Neuron (in vitro differentiated cells): ENCODE data around the gene SEPTIN7.
A peak's percentile ranks its signal among the peaks of the same experiment; 100 is the strongest.

Experiments used
- H2AFZ ChIP-seq: one replicate; pipeline ENCODE4 v1.6.1; 2013; ENCODE audit warnings: low read depth, mild to moderate bottlenecking, inconsistent platforms, low read length, moderate library complexity
- H3K27me3 ChIP-seq: one replicate; pipeline ENCODE4 v1.6.1; 2013; ENCODE audit warnings: low read length; ENCODE audit not compliant: insufficient read depth
- H3K36me3 ChIP-seq: one replicate; pipeline ENCODE4 v1.6.1; 2013; ENCODE audit warnings: low read length; ENCODE audit not compliant: insufficient read depth
- H3K4me1 ChIP-seq: one replicate; pipeline ENCODE4 v1.6.1; 2013; ENCODE audit warnings: low read length; ENCODE audit not compliant: insufficient read depth
- H3K4me3 ChIP-seq: 2 replicates; pipeline ENCODE4 v1.5.1; 2013; ENCODE audit warnings: mild to moderate bottlenecking, low read length, moderate library complexity
- H3K9me3 ChIP-seq: one replicate; pipeline ENCODE4 v1.6.1; 2013; ENCODE audit warnings: low read length

SEPTIN7 gene

DNA sequence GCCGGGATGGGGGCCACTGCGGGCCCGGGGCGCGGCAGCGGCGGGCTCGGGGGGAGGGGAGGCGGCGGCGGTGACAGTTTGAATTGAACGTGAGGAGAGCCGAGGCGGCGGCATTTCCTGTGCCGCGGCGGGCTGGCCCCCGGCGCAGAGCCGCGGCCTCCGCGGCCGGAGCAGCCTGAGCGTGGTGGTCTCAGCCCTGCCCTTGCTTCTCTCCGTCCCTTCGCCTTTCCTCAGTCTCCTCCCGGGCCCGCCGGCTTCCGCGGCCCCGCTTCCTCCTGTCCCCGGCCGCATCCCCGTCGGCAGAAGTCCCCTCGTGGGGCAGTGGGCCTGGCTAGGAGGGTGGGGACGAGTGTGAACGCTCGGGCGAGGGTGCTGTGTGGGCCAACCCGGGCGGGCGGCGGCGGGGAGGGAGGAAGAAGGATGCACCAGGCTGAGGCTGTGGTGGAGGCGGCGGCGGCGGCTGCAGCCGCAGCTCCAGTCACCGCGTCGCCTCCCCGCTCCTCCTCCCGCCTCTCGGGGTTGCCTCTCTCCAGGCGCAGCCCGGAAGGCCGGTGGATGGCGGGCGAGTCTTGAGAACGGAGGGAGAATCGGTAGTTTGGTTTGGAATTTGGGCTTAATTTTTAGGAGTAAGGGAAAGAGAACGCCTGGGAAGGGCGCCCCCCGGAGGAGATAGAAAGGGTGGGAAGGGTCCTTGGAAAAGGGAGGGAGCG, 690 bp downstream of the SEPTIN7 start:
- H3K27me3 ChIP-seq = no peaks in the 10 kb centered on the region
- peaks cover 7% of the 10 kb centered on the region for H3K4me1 ChIP-seq
- no peaks in the 10 kb centered on the region for H3K36me3 ChIP-seq
- peak overlapping the region; percentile 90 for H3K4me3 ChIP-seq
- H3K9me3 ChIP-seq = no peaks in the 10 kb centered on the region
- peak overlapping the region; percentile 74 for H2AFZ ChIP-seq

DNA sequence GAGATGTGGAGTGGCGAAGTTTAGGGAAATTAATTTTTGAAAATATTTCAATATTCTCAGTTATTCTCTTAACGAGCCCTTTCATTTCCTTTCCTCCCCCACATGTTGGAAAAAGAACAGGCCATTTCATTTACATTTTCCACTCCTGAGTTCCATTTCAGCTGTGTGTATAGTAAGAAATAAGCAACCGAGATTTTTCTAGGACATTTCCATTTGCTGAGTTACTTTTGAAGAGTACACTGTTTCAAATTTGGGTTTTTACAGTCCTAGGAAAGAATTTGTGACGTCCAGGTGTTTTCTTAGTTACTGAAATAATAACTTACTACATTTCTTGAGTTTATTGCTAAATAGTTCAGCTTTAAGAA, 1.2 kb downstream of the SEPTIN7 start:
- H3K9me3 ChIP-seq = no peaks in the 10 kb centered on the region
- H3K36me3 ChIP-seq = no peaks in the 10 kb centered on the region
- H2AFZ ChIP-seq = peak overlapping the region; percentile 74
- peak overlapping the region; percentile 90 for H3K4me3 ChIP-seq
- peaks cover 7% of the 10 kb centered on the region for H3K4me1 ChIP-seq
- no peaks in the 10 kb centered on the region for H3K27me3 ChIP-seq

DNA sequence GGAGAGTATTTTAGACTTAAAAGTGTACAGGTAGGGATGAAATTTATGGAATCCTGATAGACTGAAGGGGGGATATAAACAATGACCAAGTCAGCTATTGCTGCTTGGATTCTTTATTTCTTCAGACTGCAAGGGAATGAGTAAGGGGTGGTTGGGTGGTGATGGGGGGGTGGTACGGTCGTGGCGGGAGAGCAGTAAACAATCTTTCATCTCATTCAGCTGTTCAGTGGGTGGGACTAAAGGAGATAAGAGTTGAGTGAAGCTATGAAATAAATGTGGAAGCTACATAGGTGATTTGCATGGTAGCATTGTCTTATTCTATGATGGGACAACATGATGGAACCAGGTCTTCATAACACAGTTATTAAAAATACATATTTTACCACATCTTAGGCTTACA, 1.8 kb downstream of the SEPTIN7 start:
- peaks cover 7% of the 10 kb centered on the region for H3K4me1 ChIP-seq
- peak overlapping the region; percentile 90 for H3K4me3 ChIP-seq
- H2AFZ ChIP-seq = no peak overlapping the region
- H3K36me3 ChIP-seq = no peaks in the 10 kb centered on the region
- no peaks in the 10 kb centered on the region for H3K27me3 ChIP-seq
- no peaks in the 10 kb centered on the region for H3K9me3 ChIP-seq

DNA sequence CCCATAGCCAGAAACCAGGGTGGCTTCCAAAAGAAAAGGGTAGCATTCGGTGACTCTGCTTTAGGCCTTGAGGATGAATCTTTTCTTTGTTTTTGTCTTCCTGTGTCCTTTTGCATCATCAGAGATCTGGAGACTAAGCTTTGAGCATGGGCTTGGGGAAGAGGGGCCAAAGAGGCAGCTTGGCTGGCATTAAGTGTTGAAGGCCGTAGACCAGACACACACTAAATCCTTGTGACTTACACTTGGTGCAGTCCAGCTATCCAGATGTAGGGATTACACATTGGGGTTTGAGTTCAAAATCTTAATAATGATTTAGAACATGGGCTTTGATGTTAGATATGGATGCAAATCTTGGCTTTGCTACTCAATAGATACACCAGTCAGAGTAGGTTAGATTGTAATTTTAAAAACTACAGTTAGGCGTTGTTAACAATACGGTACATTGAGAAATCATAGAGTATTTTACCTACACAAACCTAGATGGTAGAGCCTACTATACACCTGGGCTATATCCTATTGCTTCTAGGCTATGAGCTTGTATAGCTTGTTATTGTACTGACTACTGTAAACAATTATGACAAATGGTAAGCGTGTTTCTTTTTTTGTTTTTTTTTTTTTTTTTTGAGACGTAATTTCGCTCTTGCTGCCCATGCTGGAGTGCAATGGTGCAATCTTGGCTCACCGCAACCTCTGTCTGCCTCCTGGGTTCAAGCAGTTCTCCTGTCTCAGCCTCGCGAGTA, 3.5 kb downstream of the SEPTIN7 start:
- Histone ChIP-seq H3K27me3 (no peaks in the 10 kb centered on the region), H3K4me3 (no peak overlapping the region), H3K4me1 (peaks cover 7% of the 10 kb centered on the region), H3K36me3 (no peaks in the 10 kb centered on the region), H2AFZ (no peak overlapping the region), H3K9me3 (no peaks in the 10 kb centered on the region)

DNA sequence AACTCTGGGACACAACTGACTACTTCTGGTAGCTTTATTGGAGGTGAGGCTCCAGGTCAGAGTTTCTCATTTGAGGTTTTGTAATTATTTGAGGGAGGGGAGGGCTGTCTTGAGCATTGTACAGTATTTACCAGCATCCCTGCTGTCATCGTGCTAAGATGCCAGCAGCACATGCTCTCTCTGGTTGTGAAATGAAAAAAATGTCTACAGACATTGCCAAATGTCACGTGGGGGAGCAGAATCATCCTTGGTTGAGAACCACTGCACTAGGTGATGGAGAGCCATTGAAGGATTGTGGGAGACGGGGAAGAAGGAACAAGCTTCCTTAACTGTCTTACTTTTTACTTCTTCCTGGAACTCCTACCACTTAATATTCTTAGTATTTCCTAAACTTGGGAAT, 5.0 kb downstream of the SEPTIN7 start:
- Histone ChIP-seq H3K27me3 (no peaks in the 10 kb centered on the region), H3K4me3 (no peak overlapping the region), H3K36me3 (no peaks in the 10 kb centered on the region), H3K9me3 (no peaks in the 10 kb centered on the region), H3K4me1 (peaks cover 7% of the 10 kb centered on the region), H2AFZ (no peak overlapping the region)

DNA sequence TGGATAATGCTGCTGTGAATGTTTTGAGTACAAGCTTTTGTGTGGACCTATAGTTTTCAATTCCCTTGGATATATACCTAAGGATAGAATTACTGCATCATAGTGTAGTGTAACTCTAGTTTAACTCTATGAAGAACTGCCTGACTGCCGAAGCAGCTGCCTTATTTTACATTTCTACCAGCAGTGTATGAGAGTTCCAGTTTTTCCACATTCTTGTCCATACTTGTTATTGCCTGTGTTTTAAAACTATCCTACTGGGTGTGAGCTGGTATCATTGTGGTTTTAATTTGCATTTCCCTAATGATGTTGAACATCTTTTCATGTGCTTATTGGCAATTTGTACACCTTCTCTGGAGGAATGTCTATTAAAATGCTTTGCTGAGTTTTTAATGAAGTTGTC, 15.7 kb downstream of the SEPTIN7 start:
- no peaks in the 10 kb centered on the region for H3K4me1 ChIP-seq
- no peak overlapping the region for H3K4me3 ChIP-seq
- H2AFZ ChIP-seq = no peak overlapping the region
- H3K36me3 ChIP-seq = no peaks in the 10 kb centered on the region
- no peaks in the 10 kb centered on the region for H3K27me3 ChIP-seq
- H3K9me3 ChIP-seq = peaks cover 2% of the 10 kb centered on the region

DNA sequence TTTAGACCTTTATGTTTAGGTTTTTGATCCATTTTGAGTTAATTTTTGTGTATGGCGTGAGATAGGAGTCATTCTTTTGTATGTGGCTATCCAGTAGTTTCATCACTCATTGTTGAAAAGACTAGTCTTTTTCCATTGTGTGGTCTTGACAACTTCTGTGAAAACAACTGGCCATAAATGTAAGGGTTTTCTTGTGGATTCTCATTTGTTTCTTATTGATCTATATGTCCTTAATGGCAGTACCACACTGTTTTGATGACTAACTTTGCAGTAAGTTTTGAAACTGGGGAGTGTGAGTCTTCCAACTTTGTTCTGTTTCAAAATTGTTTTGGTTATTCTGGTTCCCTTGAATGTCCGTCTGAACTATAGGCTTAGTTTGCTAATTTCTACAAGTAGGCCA, 16.3 kb downstream of the SEPTIN7 start:
- H3K27me3 ChIP-seq = no peaks in the 10 kb centered on the region
- H2AFZ ChIP-seq = no peak overlapping the region
- H3K9me3 ChIP-seq = peaks cover 2% of the 10 kb centered on the region
- no peak overlapping the region for H3K4me3 ChIP-seq
- H3K36me3 ChIP-seq = no peaks in the 10 kb centered on the region
- no peaks in the 10 kb centered on the region for H3K4me1 ChIP-seq

DNA sequence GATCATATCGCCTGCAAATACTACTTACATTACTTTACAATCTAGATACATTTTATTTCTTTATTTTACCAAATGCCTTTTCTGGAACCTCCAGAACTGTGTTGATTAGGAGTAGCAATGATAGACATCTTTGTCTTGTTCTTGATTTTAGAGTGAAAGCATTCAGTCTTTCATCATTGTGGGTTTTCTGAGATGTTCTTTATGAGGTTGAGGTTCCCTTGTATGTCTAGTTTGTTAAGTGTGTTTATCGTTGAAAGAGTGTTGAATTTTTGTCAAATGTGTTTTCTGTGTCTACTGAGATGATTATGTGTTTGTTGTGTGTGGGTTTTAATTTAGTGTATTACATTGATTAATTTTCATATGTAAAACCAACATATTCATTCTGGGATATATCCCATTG, 17.1 kb downstream of the SEPTIN7 start:
- no peaks in the 10 kb centered on the region for H3K36me3 ChIP-seq
- H3K4me3 ChIP-seq = no peak overlapping the region
- H3K4me1 ChIP-seq = no peaks in the 10 kb centered on the region
- no peaks in the 10 kb centered on the region for H3K27me3 ChIP-seq
- H3K9me3 ChIP-seq = peaks cover 4% of the 10 kb centered on the region
- H2AFZ ChIP-seq = no peak overlapping the region

DNA sequence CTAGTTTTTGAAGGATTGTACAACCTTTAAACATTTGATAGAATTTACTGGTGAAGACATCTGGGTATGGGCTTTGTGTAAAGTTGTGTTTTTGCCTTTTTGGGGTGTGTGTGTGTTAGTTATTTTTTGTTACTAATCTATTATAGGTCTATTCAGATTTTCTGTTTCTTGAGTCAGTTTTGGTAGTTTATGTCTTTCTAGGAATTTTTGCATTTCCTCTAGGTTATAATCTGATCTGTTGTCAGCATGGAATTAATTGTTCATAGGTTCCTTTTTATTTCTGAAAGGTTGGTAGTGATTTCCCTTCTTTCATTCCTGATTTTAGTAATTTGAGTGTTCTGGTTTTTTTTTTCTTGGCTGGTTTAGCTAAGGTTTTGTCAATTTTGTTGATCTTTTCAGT, 17.7 kb downstream of the SEPTIN7 start:
- H3K36me3 ChIP-seq = no peaks in the 10 kb centered on the region
- H3K9me3 ChIP-seq = peaks cover 4% of the 10 kb centered on the region
- no peaks in the 10 kb centered on the region for H3K4me1 ChIP-seq
- H3K27me3 ChIP-seq = no peaks in the 10 kb centered on the region
- no peak overlapping the region for H2AFZ ChIP-seq
- no peak overlapping the region for H3K4me3 ChIP-seq

DNA sequence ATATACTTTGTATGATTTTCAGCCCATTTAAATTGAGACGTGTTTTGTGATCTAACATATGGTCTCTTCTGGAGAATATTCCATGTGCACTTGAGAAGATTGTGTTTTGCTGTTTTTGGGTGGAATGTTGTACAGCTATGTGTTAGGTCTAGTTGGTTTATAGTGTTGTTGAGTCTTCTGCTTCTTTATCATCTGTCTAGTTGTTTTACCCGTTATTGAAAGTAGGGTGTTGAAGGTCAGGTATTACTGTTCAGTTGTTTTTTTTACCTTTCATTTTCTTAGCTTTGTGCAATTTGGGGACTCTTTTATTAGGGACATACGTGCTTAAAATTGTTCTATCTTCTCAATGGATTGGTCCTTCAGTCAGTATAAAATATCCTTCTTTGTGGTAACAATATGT, 18.5 kb downstream of the SEPTIN7 start:
- no peaks in the 10 kb centered on the region for H3K27me3 ChIP-seq
- peaks cover 4% of the 10 kb centered on the region for H3K9me3 ChIP-seq
- no peak overlapping the region for H2AFZ ChIP-seq
- H3K36me3 ChIP-seq = no peaks in the 10 kb centered on the region
- H3K4me1 ChIP-seq = no peaks in the 10 kb centered on the region
- H3K4me3 ChIP-seq = no peak overlapping the region

DNA sequence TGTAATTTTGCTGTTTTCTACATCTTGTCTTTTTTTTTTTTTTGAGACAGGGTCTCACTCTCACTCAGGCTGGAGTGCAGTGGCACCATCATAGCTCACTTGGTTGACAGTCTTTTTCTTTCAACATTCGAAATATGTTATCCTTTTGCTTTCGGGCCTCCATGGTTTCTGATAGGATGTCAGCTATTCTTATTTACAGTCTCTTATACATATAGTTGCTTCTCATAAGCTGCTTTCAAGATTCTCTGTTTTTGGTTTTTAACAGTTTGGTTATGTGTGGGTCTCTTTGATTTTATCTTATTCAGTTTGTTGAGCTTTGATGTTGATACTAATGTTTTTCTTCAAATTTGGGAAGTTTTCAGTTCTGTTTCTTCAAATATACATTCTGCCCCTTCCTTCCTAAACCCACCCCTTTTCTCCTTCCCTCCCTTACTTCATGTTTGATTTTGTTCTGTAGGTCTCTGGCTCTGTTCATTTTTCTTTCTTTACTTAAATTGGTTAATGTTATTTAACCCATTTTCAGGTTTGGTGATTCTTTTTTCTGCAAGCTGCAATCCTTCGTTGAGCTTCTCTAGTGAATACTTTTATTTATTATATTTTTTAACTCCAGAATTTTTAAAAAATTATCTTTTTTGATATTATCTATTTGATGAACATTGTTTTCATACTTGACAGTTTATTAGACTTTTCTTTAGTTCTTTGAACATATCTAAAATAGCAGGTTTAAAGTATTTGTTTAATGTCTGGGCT, 19.3 kb downstream of the SEPTIN7 start:
- no peaks in the 10 kb centered on the region for H3K4me1 ChIP-seq
- no peak overlapping the region for H2AFZ ChIP-seq
- H3K9me3 ChIP-seq = peaks cover 4% of the 10 kb centered on the region
- no peaks in the 10 kb centered on the region for H3K27me3 ChIP-seq
- H3K4me3 ChIP-seq = no peak overlapping the region
- H3K36me3 ChIP-seq = no peaks in the 10 kb centered on the region

DNA sequence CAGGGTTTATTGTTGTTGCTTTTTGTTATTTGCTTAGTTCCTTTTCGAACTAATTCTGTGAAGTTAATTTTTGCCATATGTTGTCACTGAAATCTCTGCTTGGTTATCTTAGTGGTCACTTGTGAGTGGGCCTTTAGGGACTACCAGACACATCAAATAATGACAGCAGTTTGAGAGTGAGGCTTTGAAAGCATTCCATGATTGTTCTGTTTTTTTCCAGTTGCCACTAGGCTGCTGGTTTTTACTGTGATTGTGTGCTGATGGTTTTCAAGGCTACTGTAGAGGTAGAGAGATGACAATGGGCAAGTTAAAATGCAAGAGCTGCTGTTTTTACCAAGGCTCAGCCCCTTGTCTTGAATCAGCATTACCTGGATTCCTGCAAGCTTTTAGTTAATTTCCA, 20.0 kb downstream of the SEPTIN7 start:
- no peak overlapping the region for H2AFZ ChIP-seq
- no peak overlapping the region for H3K4me3 ChIP-seq
- no peaks in the 10 kb centered on the region for H3K4me1 ChIP-seq
- peaks cover 4% of the 10 kb centered on the region for H3K9me3 ChIP-seq
- H3K36me3 ChIP-seq = no peaks in the 10 kb centered on the region
- no peaks in the 10 kb centered on the region for H3K27me3 ChIP-seq

DNA sequence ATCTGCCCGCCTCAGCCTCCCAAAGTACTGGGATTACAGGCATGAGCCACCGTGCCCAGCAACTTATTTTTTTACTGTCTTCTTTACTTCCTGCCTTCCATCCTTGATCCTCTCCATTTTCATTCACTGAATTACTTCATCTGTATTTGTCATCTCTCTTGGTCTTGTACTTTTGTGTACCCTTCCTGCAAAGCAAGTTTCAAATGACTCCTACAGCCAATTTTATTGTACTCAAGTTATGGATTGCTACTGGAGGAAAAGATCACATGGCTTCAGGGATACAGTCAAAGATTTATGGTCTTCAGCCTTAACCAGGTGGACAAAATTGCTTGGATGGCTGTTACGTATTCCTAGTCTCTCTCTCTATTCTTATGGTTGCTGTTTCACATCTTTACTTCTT, 22.6 kb downstream of the SEPTIN7 start:
- H3K36me3 ChIP-seq = no peaks in the 10 kb centered on the region

More for the DNA sequence above, 22.6 kb downstream of the SEPTIN7 start:
- H3K4me1 ChIP-seq = no peaks in the 10 kb centered on the region
- H3K9me3 ChIP-seq = peaks cover 2% of the 10 kb centered on the region
- no peaks in the 10 kb centered on the region for H3K27me3 ChIP-seq
- H3K4me3 ChIP-seq = no peak overlapping the region
- H2AFZ ChIP-seq = no peak overlapping the region
